ENCODE results near the gene GLIS1. TPM values are rescaled to one million over a fixed set of nuclear protein-coding genes. Genes with fewer than 3 reads are reported as not detected.
"Not testable (repeated sequence)": the region's sequence is repeated elsewhere in the genome, so short reads cannot be mapped to it uniquely, and the experiment has no call there.

GLIS1 gene
- total RNA-seq, 1 experiment from 2014 or later = not detected

- no peak for DNase-seq (ENCODE audit: low spot score)
These were observed 84.5 kb downstream of the GLIS1 start for GRCh38 chr1:53654216-53655210.

- DNase-seq (ENCODE audit: low spot score) = no peak
These were observed 85.3 kb downstream of the GLIS1 start for GRCh38 chr1:53653631-53654030.

- no peak for DNase-seq (ENCODE audit: low spot score)
These were observed 85.8 kb downstream of the GLIS1 start for GRCh38 chr1:53653200-53653575.

GRCh38 chr1:53652441-53653199 is 86.3 kb downstream of the GLIS1 start:
- no peak for DNase-seq (ENCODE audit: low spot score)

DNA sequence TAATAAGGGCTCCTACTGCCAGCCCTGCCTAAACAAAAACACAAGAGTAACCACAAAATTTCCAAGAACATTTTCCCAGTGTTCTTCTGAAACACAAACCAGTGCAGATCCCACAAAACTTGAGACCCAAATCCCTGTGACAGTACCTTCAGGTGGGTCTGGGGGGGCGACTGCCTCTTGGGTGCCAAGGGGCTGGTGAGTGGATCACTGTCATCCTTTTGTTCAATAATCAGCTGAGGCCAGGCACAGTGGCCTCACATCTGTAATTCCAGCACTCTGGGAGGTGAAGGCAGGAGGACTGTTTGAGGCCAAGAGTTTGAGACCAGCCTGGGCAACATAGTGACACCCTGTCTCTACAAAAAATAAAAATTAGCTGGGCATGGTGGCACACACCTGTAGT is 87.6 kb downstream of the GLIS1 start:
- DNase-seq (ENCODE audit: low spot score) = no peak

GRCh38 chr1:53648516-53648915 is 90.4 kb downstream of the GLIS1 start:
- no peak for DNase-seq (ENCODE audit: low spot score)

GRCh38 chr1:53647915-53648314 is 91.0 kb downstream of the GLIS1 start:
- DNase-seq (ENCODE audit: low spot score) = not testable (repeated sequence)

DNA sequence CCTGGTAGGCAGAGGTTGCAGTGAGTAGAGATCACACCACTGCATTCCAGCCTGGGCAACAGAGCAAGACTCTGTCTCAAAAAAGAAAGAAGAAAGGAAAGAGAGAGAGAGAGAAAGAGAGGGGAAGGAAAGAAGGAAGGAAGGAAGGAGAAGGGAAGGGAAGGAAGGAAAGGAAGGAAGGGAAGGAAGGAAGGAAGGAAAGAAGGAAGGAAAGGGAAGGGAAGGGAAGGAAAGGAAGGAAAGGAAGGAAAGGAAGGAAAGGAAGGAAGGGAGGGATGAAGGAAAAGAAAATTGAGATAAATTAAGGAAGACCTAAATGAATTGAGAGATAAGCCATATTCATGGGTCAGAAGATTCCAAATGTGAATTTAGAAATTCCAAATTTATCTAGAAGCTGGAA is 92.2 kb downstream of the GLIS1 start:
- no peak for DNase-seq (ENCODE audit: low spot score)

DNA sequence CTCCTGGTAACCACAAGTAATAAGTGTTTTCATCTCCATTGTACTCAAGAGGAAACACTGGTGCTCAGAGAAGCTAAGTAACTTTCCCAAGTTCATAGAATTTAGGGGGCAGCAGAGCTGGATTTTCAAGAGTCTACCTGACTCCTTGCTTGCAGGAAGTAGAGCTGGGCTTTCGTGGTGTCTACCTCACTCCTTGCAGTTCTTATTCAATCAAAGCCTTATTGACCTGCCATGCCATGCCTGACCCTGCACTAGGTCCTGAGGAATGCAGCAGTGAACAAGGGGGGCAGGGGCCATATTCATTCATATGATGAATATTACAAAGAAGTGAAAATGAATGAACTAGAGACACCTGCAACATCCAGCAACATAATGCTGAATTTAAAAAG is 93.3 kb downstream of the GLIS1 start:
- DNase-seq (ENCODE audit: low spot score) = no peak

GRCh38 chr1:53644909-53645689 is 93.9 kb downstream of the GLIS1 start:
- no peak for DNase-seq (ENCODE audit: low spot score)

- no peak for DNase-seq (ENCODE audit: low spot score)
These were observed 94.5 kb downstream of the GLIS1 start for GRCh38 chr1:53644496-53644895.

- DNase-seq (ENCODE audit: low spot score) = no peak
These were observed 95.0 kb downstream of the GLIS1 start for GRCh38 chr1:53643881-53644390.

DNA sequence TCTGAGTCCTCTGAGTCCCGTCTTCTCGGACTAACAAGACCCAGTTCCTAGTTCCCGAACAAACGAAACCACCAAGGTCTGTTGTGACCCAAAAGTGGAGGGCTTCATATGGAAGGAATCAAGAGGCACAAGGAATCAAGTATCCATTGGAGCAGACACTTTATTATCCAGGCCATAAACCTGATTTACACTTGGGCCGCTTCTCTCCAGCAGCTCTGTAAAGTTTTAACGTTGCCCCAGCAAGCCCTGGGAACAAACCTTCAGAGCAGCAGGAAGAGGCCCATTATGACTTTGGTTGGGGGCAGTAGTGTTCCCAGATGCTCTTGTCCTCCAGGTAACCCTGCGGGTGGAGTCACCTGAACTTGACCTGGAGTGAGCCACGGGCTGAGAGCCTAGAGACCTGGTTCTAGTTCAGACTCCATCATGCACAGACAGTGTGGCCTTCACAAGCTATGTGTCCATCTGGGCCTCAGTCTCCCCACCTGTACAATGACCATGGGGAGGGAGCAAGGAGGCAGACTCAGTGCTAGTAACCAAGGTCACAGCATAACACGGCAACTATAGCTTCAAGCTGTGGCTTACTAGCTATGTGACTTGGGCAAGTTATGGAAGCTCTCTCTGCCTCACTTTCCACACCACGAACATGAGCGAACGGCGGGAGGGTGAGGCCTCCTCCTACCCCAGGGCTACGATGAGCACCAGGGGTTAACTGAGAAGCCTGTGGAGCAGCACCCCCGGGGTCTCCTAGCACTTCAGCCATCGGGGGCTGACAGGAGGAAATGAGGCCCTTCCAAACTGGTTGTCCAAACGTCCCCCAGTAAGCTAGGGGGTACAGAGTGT is 95.7 kb downstream of the GLIS1 start:
- no peak for DNase-seq (ENCODE audit: low spot score)

GRCh38 chr1:53642607-53643006 is 96.4 kb downstream of the GLIS1 start:
- no peak for DNase-seq (ENCODE audit: low spot score)

DNA sequence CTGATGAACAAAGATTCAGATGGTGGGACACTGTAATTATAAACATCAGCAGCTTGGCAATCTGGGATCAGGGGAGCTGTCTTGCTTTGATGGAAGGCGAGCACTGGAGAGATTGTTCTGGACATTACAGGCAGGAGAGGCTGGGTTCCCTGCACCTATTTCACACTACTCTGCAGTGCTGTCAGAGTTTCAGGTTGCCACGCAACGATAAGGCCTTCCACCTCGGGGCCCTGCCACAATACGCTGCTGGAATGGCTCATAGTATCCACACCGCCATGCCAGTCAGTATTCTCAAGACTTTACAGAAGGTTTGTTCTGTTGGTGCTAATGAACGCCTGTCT is 96.8 kb downstream of the GLIS1 start:
- no peak for DNase-seq (ENCODE audit: low spot score)

- no peak for DNase-seq (ENCODE audit: low spot score)
These were observed 97.3 kb downstream of the GLIS1 start for GRCh38 chr1:53641481-53642214.

- no peak for DNase-seq (ENCODE audit: low spot score)
These were observed 98.3 kb downstream of the GLIS1 start for GRCh38 chr1:53640701-53641075.

GRCh38 chr1:53639996-53640700 is 98.8 kb downstream of the GLIS1 start:
- no peak for DNase-seq (ENCODE audit: low spot score)

GRCh38 chr1:53639251-53639763 is 99.7 kb downstream of the GLIS1 start:
- DNase-seq (ENCODE audit: low spot score) = peak; percentile 16

Measured in HT-29 (cell line).